GM12878 (cell line): ENCODE results near the gene NXPE4. TPM values are rescaled to one million over a fixed set of nuclear protein-coding genes. Genes with fewer than 3 reads are reported as not detected.

ENCODE experiments used
- ATAC-seq: fragments of 200-7000 bp; cut with Tn5 transposase; 3 replicates; pipeline ENCODE4 v1.9.1; 2020; ENCODE audit warnings: mild to moderate bottlenecking, moderate library complexity
- BruUV-seq: library from RNA; stranded (reverse); fragments of 400-500 nt; replicated peaks from 2 replicates; lab custom pipeline; 2021; lab: Mats Ljungman, UMichigan
- CTCF ChIA-PET: fragments of 300-600 bp; sonication (Branson Sonifier 250); formaldehyde crosslinking; extraction: SDS; loops from one replicate; lab custom pipeline; 2021; ENCODE audit warnings: inconsistent platforms; lab: Yijun Ruan, JAX
- POLR2A ChIA-PET: fragments of 350-600 bp; formaldehyde crosslinking; extraction: SDS; loops from one replicate; lab custom pipeline; 2021; ENCODE audit warnings: inconsistent platforms; lab: Charles Lee
- RAD21 ChIA-PET: fragments of 300-600 bp; sonication (Branson Sonifier 250); formaldehyde crosslinking; loops from one replicate; lab custom pipeline; 2023; ENCODE audit warnings: antibody characterized with exemption; ENCODE audit not compliant: unreplicated experiment; lab: Charles Lee
- SMC1A ChIA-PET: fragments of 300-600 bp; sonication (Branson Sonifier 250); formaldehyde crosslinking; loops from one replicate; lab custom pipeline; 2023; ENCODE audit not compliant: unreplicated experiment, uncharacterized antibody; lab: Charles Lee
- DNase-seq: peaks from one replicate; pipeline ENCODE4 v3.0.0-alpha.2; 2011; ENCODE audit warnings: low read depth, low spot score
- FAIRE-seq: peaks from 3 replicates; lab custom pipeline; 2011; peaks lifted over from hg19 to GRCh38; lab: Jason Lieb, UNC
- H2AFZ ChIP-seq: 2 replicates; pipeline ENCODE4 v1.6.0; 2011; ENCODE audit warnings: low read depth, low read length, control low read depth; ENCODE audit not compliant: control insufficient read depth
- H3K27ac ChIP-seq: 2 replicates; pipeline ENCODE4 v1.5.1; 2011; ENCODE audit warnings: control low read depth; ENCODE audit not compliant: control insufficient read depth, insufficient read depth
- H3K27me3 ChIP-seq, 2 experiments: replicated peaks in 1 of 2; 2 replicates each; pipeline versions ENCODE4 v1.6.0 to v1.6.1; 2011; ENCODE audit warnings: low read length in 1 of 2; ENCODE audit not compliant: control insufficient read depth in 2 of 2, insufficient read depth in 2 of 2
- H3K36me3 ChIP-seq, 2 experiments: 2 replicates each; pipeline ENCODE4 v1.5.1; 2011; ENCODE audit warnings: low read length in 1 of 2; ENCODE audit not compliant: control insufficient read depth in 2 of 2, insufficient read depth in 2 of 2
- H3K4me1 ChIP-seq: 2 replicates; pipeline ENCODE4 v1.6.1; 2011; ENCODE audit warnings: mild to moderate bottlenecking, low read length, moderate library complexity, mixed read lengths; ENCODE audit not compliant: control insufficient read depth, insufficient read depth
- H3K4me2 ChIP-seq: 2 replicates; pipeline ENCODE4 v1.6.0; 2011; ENCODE audit warnings: control low read depth; ENCODE audit not compliant: control insufficient read depth, insufficient read depth
- H3K4me3 ChIP-seq: fragments of 200-600 bp; sonication (generic); 2 replicates; pipeline ENCODE4 v1.5.1; 2016
- H3K79me2 ChIP-seq: 2 replicates; pipeline ENCODE4 v1.6.0; 2011; ENCODE audit warnings: low read length; ENCODE audit not compliant: control insufficient read depth, insufficient read depth
- H3K9ac ChIP-seq: 2 replicates; pipeline ENCODE4 v1.8.0; 2011; ENCODE audit warnings: low read length, control low read depth, mixed read lengths; ENCODE audit not compliant: control insufficient read depth, insufficient read depth
- H3K9me3 ChIP-seq: replicated peaks from 3 replicates; pipeline ENCODE4 v1.5.1; 2011; ENCODE audit warnings: mild to moderate bottlenecking, low read length; ENCODE audit not compliant: control insufficient read depth, insufficient read depth
- H4K20me1 ChIP-seq: 2 replicates; pipeline ENCODE4 v1.6.0; 2011; ENCODE audit not compliant: control insufficient read depth, insufficient read depth
- ASH2L ChIP-seq: fragments of 300-600, 200-600 bp; sonication (generic); IDR thresholded peaks from 2 replicates; pipeline ENCODE4 v1.6.1; 2017; ENCODE audit warnings: low read depth, mild to moderate bottlenecking, borderline replicate concordance
- BHLHE40 ChIP-seq, 2 experiments: fragments of 450-650 bp in 1 of 2; IDR thresholded peaks; 2 replicates each; pipeline ENCODE4 v1.6.1; 2011 to 2017; ENCODE audit warnings: low read depth in 2 of 2, borderline replicate concordance in 1 of 2, improper control_type of control experiment in 1 of 2, low read length in 1 of 2, mild to moderate bottlenecking in 1 of 2
- EED ChIP-seq: sonication (generic); IDR thresholded peaks from 2 replicates; pipeline ENCODE4 v1.6.1; 2016; ENCODE audit warnings: antibody characterized with exemption, low read depth
- FOXK2 ChIP-seq: fragments of 450-650 bp; IDR thresholded peaks from 2 replicates; pipeline ENCODE4 v1.6.1; 2017; ENCODE audit warnings: mild to moderate bottlenecking, moderate library complexity
- KDM1A ChIP-seq: fragments of 200-600 bp; sonication (generic); IDR thresholded peaks from 2 replicates; pipeline ENCODE4 v1.6.1; 2016; ENCODE audit warnings: borderline replicate concordance
- LARP7 ChIP-seq: fragments of 450-650 bp; IDR thresholded peaks from 2 replicates; pipeline ENCODE4 v1.6.1; 2017; ENCODE audit warnings: mild to moderate bottlenecking
- MTA3 ChIP-seq: IDR thresholded peaks from 2 replicates; pipeline ENCODE4 v1.6.1; 2012; ENCODE audit warnings: low read length, inconsistent platforms, borderline replicate concordance
- PML ChIP-seq: IDR thresholded peaks from 2 replicates; pipeline ENCODE4 v1.6.1; 2012; ENCODE audit warnings: low read length, inconsistent platforms
- POU2F2 ChIP-seq: IDR thresholded peaks from 3 replicates; pipeline ENCODE4 v1.6.1; 2011; ENCODE audit warnings: low read depth, mild to moderate bottlenecking, low read length, borderline replicate concordance
- SRF ChIP-seq, 2 experiments: IDR thresholded peaks; 2 replicates each; pipeline ENCODE4 v1.6.1; 2011; ENCODE audit warnings: low read depth in 2 of 2, low read length in 2 of 2, mild to moderate bottlenecking in 1 of 2, moderate library complexity in 1 of 2
- TAF1 ChIP-seq: IDR thresholded peaks from 2 replicates; pipeline ENCODE4 v1.6.1; 2011; ENCODE audit warnings: mild to moderate bottlenecking, low read depth, low read length, borderline replicate concordance
- WGBS: methylation state at CpG from one replicate; pipeline ENCODE4 v1.1.6; 2016; ENCODE audit warnings: low lambda C conversion rate; ENCODE audit not compliant: insufficient replicate concordance, insufficient coverage; ENCODE audit errors: missing lambda C conversion rate; 5-methylcytosine and 5-hydroxymethylcytosine counted together
- in situ Hi-C: fragments of 300-500 bp; cut with MboI; formaldehyde crosslinking; loops from 9 replicates; pipeline ENCODE4 v1.14.3; 2018; ENCODE audit warnings: mixed read lengths
- intact Hi-C: fragments of 100-400 bp; cut with micrococcal nuclease; formaldehyde crosslinking; loops from one replicate; pipeline ENCODE4 v1.14.2; 2022; ENCODE audit not compliant: unreplicated experiment
- polyA plus RNA-seq, 11 experiments: library from polyadenylated mRNA; depleted of rRNA in 4 of 11; unstranded in 6 of 11; stranded (reverse) in 5 of 11; fragments of >200 nt; fragmentation: Nextera tagmentation in 4 of 11; fragmentation: Illumina TruSeq in 1 of 11; extraction: Ambion mirVana in 4 of 11; extraction: Trizol in 1 of 11; gene quantifications; 1 replicate in 1 of 11; 2 replicates in 10 of 11; pipeline versions ENCODE4 v1.2.1 to v1.2.3, GENCODE V29; 2011 to 2016; ENCODE audit warnings: inconsistent platforms in 2 of 11, missing spikeins in 2 of 11, low read depth in 1 of 11
- total RNA-seq, 4 experiments: library from RNA; depleted of rRNA in 3 of 4; stranded (reverse); fragments of >200 nt in 3 of 4; fragmentation: Illumina TruSeq in 1 of 4; extraction: Trizol in 1 of 4; gene quantifications; 2 replicates each; pipeline versions ENCODE4 v1.2.1 to v1.2.3, GENCODE V29; 2013 to 2021
- TF ChIP-seq, protein P1 (sequence below): IDR thresholded peaks from 2 replicates; pipeline ENCODE4 v1.6.1; 2012; ENCODE audit warnings: improper control_type of control experiment, low read depth, low read length; ENCODE audit not compliant: insufficient replicate concordance
- TF ChIP-seq, protein P2 (sequence below): fragments of 450-650 bp; IDR thresholded peaks from 2 replicates; pipeline ENCODE4 v1.6.1; 2017; ENCODE audit warnings: mild to moderate bottlenecking, low read depth, inconsistent platforms; ENCODE audit not compliant: poor library complexity, severe bottlenecking
- TF ChIP-seq, protein P3 (sequence below): fragments of 450-650 bp; IDR thresholded peaks from 2 replicates; pipeline ENCODE4 v1.6.1; 2016; ENCODE audit warnings: mild to moderate bottlenecking
- TF ChIP-seq, protein P4 (sequence below): fragments of 450-650 bp; IDR thresholded peaks from 2 replicates; pipeline ENCODE4 v1.6.1; 2017; ENCODE audit warnings: low read depth, mild to moderate bottlenecking, moderate library complexity

The NXPE4 gene
- total and polyA plus RNA-seq, 10 of the 15 experiments (the other 5 are each of a cell fraction or from before 2014, with no cell fraction given) = not detected

DNA sequence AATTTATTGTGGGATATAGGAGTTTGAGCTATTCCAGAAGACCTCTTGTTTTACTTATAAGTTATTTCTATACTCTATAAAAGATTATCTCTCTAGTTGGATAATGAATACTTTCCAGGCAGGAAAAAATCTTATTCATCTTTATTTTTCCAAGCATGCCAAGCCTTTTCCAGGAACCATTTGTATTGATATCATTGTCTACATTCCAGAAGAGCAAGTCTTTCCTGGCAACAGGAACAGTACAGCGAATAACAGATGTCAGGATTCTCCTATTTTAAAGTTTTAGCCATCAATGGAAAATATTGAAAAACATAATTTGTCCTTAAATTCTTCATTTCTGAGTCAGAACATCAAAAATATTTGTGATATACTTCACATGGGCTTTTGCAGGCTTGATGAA is 30.8 kb downstream of the NXPE4 start:
- CTCF ChIA-PET = no interaction called here
- RAD21 ChIA-PET = no interaction called here
- no peaks in the 10 kb centered on the region for H3K79me2 ChIP-seq
- H3K27me3 ChIP-seq = peaks cover 0 to 3% of the 10 kb centered on the region in 2 experiments; a peak in 3 of 4 replicates
- FAIRE-seq (no peak), DNase-seq (no peak), ATAC-seq (no peak)
- no peaks in the 10 kb centered on the region for H3K4me1 ChIP-seq
- intact Hi-C loops (no loop called here), in situ Hi-C loops (no loop called here)
- WGBS = 20% methylated on average over 1 of the region's 1 CpG
- H3K27ac ChIP-seq = no peak overlapping the region
- H2AFZ ChIP-seq = no peak overlapping the region
- H3K9me3 ChIP-seq = no peaks in the 10 kb centered on the region
- POLR2A ChIA-PET = no interaction called here
- BruUV-seq = no TSS peak
- SMC1A ChIA-PET = no interaction called here
- H3K36me3 ChIP-seq = no peaks in the 10 kb centered on the region
- no peak overlapping the region for H3K4me3 ChIP-seq
- H3K9ac ChIP-seq = no peak overlapping the region
- H4K20me1 ChIP-seq = peaks cover 2% of the 10 kb centered on the region; the same call in 1 of the 2 replicates
- no peak overlapping the region for H3K4me2 ChIP-seq
- TF ChIP-seq EED (no peak), PML (no peak), FOXK2 (no peak), KDM1A (no peak), TAF1 (no peak), LARP7 (no peak), POU2F2 (no peak), SRF (IDR thresholded peaks at IDR 0.05; ENCODE audit: low read depth in 2 of 2, low read length in 2 of 2) (no peak), MTA3 (no peak), ASH2L (no peak), BHLHE40 (IDR thresholded peaks at IDR 0.05; ENCODE audit: borderline replicate concordance in 1 of 2, low read depth in 2 of 2, low read length in 1 of 2) (no peak)
- TF ChIP-seq, protein P1, sequence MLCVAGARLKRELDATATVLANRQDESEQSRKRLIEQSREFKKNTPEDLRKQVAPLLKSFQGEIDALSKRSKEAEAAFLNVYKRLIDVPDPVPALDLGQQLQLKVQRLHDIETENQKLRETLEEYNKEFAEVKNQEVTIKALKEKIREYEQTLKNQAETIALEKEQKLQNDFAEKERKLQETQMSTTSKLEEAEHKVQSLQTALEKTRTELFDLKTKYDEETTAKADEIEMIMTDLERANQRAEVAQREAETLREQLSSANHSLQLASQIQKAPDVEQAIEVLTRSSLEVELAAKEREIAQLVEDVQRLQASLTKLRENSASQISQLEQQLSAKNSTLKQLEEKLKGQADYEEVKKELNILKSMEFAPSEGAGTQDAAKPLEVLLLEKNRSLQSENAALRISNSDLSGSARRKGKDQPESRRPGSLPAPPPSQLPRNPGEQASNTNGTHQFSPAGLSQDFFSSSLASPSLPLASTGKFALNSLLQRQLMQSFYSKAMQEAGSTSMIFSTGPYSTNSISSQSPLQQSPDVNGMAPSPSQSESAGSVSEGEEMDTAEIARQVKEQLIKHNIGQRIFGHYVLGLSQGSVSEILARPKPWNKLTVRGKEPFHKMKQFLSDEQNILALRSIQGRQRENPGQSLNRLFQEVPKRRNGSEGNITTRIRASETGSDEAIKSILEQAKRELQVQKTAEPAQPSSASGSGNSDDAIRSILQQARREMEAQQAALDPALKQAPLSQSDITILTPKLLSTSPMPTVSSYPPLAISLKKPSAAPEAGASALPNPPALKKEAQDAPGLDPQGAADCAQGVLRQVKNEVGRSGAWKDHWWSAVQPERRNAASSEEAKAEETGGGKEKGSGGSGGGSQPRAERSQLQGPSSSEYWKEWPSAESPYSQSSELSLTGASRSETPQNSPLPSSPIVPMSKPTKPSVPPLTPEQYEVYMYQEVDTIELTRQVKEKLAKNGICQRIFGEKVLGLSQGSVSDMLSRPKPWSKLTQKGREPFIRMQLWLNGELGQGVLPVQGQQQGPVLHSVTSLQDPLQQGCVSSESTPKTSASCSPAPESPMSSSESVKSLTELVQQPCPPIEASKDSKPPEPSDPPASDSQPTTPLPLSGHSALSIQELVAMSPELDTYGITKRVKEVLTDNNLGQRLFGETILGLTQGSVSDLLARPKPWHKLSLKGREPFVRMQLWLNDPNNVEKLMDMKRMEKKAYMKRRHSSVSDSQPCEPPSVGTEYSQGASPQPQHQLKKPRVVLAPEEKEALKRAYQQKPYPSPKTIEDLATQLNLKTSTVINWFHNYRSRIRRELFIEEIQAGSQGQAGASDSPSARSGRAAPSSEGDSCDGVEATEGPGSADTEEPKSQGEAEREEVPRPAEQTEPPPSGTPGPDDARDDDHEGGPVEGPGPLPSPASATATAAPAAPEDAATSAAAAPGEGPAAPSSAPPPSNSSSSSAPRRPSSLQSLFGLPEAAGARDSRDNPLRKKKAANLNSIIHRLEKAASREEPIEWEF = no peak
- TF ChIP-seq, protein P2, sequence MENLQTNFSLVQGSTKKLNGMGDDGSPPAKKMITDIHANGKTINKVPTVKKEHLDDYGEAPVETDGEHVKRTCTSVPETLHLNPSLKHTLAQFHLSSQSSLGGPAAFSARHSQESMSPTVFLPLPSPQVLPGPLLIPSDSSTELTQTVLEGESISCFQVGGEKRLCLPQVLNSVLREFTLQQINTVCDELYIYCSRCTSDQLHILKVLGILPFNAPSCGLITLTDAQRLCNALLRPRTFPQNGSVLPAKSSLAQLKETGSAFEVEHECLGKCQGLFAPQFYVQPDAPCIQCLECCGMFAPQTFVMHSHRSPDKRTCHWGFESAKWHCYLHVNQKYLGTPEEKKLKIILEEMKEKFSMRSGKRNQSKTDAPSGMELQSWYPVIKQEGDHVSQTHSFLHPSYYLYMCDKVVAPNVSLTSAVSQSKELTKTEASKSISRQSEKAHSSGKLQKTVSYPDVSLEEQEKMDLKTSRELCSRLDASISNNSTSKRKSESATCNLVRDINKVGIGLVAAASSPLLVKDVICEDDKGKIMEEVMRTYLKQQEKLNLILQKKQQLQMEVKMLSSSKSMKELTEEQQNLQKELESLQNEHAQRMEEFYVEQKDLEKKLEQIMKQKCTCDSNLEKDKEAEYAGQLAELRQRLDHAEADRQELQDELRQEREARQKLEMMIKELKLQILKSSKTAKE = no peak
- TF ChIP-seq, protein P3, sequence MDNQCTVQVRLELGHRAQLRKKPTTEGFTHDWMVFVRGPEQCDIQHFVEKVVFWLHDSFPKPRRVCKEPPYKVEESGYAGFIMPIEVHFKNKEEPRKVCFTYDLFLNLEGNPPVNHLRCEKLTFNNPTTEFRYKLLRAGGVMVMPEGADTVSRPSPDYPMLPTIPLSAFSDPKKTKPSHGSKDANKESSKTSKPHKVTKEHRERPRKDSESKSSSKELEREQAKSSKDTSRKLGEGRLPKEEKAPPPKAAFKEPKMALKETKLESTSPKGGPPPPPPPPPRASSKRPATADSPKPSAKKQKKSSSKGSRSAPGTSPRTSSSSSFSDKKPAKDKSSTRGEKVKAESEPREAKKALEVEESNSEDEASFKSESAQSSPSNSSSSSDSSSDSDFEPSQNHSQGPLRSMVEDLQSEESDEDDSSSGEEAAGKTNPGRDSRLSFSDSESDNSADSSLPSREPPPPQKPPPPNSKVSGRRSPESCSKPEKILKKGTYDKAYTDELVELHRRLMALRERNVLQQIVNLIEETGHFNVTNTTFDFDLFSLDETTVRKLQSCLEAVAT = no peak
- TF ChIP-seq, protein P4, sequence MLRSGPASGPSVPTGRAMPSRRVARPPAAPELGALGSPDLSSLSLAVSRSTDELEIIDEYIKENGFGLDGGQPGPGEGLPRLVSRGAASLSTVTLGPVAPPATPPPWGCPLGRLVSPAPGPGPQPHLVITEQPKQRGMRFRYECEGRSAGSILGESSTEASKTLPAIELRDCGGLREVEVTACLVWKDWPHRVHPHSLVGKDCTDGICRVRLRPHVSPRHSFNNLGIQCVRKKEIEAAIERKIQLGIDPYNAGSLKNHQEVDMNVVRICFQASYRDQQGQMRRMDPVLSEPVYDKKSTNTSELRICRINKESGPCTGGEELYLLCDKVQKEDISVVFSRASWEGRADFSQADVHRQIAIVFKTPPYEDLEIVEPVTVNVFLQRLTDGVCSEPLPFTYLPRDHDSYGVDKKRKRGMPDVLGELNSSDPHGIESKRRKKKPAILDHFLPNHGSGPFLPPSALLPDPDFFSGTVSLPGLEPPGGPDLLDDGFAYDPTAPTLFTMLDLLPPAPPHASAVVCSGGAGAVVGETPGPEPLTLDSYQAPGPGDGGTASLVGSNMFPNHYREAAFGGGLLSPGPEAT = no peak
